OCI-LY3 (cell line): Measurements from ENCODE around the gene ICA1.

Source experiments
- CTCF ChIP-seq: fragments of 200-600, 300-600 bp; sonication (generic); IDR thresholded peaks from 2 replicates; pipeline ENCODE4 v1.5.1; 2014; ENCODE audit warnings: antibody characterized with exemption, low read length, low read depth
- EZH2phosphoT487 ChIP-seq: fragments of 200-600 bp; shearing (Covaris generic); IDR thresholded peaks from 2 replicates; pipeline ENCODE4 v1.6.1; 2018; ENCODE audit warnings: antibody characterized with exemption, mixed run types, low read depth

- TF ChIP-seq CTCF: no peak
- TF ChIP-seq EZH2phosphoT487: no peak
These were observed at the start of gene ICA1 for GRCh38 chr7:8261711-8262695.
